Measurements from ENCODE around the gene FAAP100. TPM values are rescaled to one million over a fixed set of nuclear protein-coding genes. Genes with fewer than 3 reads are reported as not detected.

Gene FAAP100
- total RNA-seq, 2 experiments from 2014 or later, result 40.5 to 42.7 TPM

- TF ChIP-seq CTCF (IDR thresholded peaks at IDR 0.05), result no peak
- DNase-seq (no peak), ATAC-seq (no peak)
- intact Hi-C loops (cut with micrococcal nuclease), result no loop called here
- H3K27ac Mint-ChIP-seq, result no peak overlapping the region
- POLR2A ChIA-PET, result interaction anchor here (1.1 kb wide), 1 partner anchor 332 kb away, joined by 3 read pairs; no protein-coding TSS in a partner anchor
- H3K4me1 Mint-ChIP-seq (ENCODE audit: low read depth), result peaks cover 11% of the 10 kb centered on the region
- peaks cover 57% of the 10 kb centered on the region for H3K36me3 Mint-ChIP-seq (ENCODE audit: low read depth)
- H3K9me3 Mint-ChIP-seq, result no peaks in the 10 kb centered on the region
- H3K27me3 Mint-ChIP-seq, result no peaks in the 10 kb centered on the region
- H3K4me3 Mint-ChIP-seq, result no peak overlapping the region
- CTCF ChIA-PET, result interaction anchor here (3.1 kb wide), 1 partner anchor 17 kb away, joined by 21 read pairs; no protein-coding TSS in a partner anchor
These were observed 31.6 kb upstream of the FAAP100 start for GRCh38 chr17:81583589-81584342.

- DNase-seq (no peak), ATAC-seq (no peak)
- POLR2A ChIA-PET, result interaction anchor here (1.2 kb wide), 1 partner anchor 19 kb away, joined by 4 read pairs; no protein-coding TSS in a partner anchor
- peaks cover 18% of the 10 kb centered on the region for H3K4me1 Mint-ChIP-seq (ENCODE audit: low read depth)
- H3K4me3 Mint-ChIP-seq, result no peak overlapping the region
- no peaks in the 10 kb centered on the region for H3K9me3 Mint-ChIP-seq
- H3K27ac Mint-ChIP-seq, result no peak overlapping the region
- peaks cover 54% of the 10 kb centered on the region for H3K36me3 Mint-ChIP-seq (ENCODE audit: low read depth)
- CTCF ChIA-PET, result interaction anchor here (3.1 kb wide), 1 partner anchor 18 kb away, joined by 21 read pairs; no protein-coding TSS in a partner anchor
- no peak for TF ChIP-seq CTCF (IDR thresholded peaks at IDR 0.05)
- intact Hi-C loops (cut with micrococcal nuclease), result no loop called here
- H3K27me3 Mint-ChIP-seq, result no peaks in the 10 kb centered on the region
These were observed 30.6 kb upstream of the FAAP100 start for GRCh38 chr17:81582749-81583148.

DNA sequence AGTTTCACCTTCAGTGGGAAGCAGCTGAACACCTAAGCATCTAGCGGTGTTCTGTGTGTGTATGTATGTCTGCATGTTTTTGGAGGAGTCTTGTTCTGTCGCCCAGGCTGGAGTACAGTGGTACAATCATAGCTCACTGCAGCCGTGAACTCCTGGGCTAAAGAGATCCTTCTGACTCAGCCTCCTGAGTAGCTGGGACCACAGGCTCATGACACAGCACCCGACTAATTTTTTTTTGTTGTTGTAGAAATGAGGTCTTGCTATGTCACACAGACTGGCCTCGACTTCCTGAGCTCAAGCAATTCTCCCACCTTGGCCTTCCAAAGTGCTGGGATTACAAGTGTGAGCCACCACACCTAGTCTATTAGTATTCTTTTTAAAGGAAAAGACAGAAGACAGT is 30.2 kb upstream of the FAAP100 start:
- intact Hi-C loops (cut with micrococcal nuclease), result no loop called here
- no peaks in the 10 kb centered on the region for H3K27me3 Mint-ChIP-seq
- no peaks in the 10 kb centered on the region for H3K9me3 Mint-ChIP-seq
- no peak overlapping the region for H3K4me3 Mint-ChIP-seq
- no peak for TF ChIP-seq CTCF (IDR thresholded peaks at IDR 0.05)
- DNase-seq (no peak), ATAC-seq (no peak)
- peaks cover 57% of the 10 kb centered on the region for H3K36me3 Mint-ChIP-seq (ENCODE audit: low read depth)
- H3K4me1 Mint-ChIP-seq (ENCODE audit: low read depth), result peaks cover 19% of the 10 kb centered on the region
- POLR2A ChIA-PET, result interaction anchor here (1.2 kb wide), 1 partner anchor 19 kb away, joined by 4 read pairs; no protein-coding TSS in a partner anchor
- no peak overlapping the region for H3K27ac Mint-ChIP-seq
- CTCF ChIA-PET, result interaction anchor here (1.1 to 3.1 kb wide), 2 partner anchors 19 to 21 kb away, joined by 3 to 21 read pairs; no protein-coding TSS in a partner anchor

- Mint-ChIP-seq H3K27me3 (no peaks in the 10 kb centered on the region), H3K36me3 (ENCODE audit: low read depth) (peaks cover 55% of the 10 kb centered on the region), H3K4me1 (ENCODE audit: low read depth) (peaks cover 19% of the 10 kb centered on the region), H3K4me3 (no peak overlapping the region), H3K27ac (no peak overlapping the region), H3K9me3 (no peaks in the 10 kb centered on the region)
- ATAC-seq, result no peak
- no peak for TF ChIP-seq CTCF (IDR thresholded peaks at IDR 0.05)
- ChIA-PET CTCF (interaction anchor here (1.1 to 3.1 kb wide), 2 partner anchors 19 to 20 kb away, joined by 3 to 21 read pairs; no protein-coding TSS in a partner anchor), POLR2A (interaction anchor here (1.2 kb wide), 1 partner anchor 20 kb away, joined by 4 read pairs; no protein-coding TSS in a partner anchor)
- intact Hi-C loops (cut with micrococcal nuclease), result no loop called here
- no peak for DNase-seq
These were observed 29.6 kb upstream of the FAAP100 start for GRCh38 chr17:81581758-81582157.

DNA sequence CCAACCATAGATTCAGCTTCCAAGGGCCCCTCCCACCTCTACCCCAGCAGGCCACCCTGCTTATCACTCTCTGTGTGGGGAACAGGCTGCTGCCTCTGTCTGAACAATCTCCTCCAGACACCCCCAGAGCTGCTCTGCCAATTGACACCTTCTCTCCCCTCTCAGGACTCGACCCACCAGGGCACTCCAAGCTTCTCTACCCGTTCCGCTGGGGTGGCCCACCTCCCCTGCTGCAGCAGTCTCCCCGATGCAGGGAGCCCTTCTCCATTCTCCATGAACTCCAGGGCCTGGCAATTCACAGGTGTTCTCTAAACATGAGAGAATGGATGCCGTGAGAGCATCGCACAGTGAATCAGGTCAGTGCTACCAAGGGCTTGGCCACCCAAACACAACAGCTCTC is 28.3 kb upstream of the FAAP100 start:
- CTCF ChIA-PET, result interaction anchor here (1.8 kb wide), 1 partner anchor 21 kb away, joined by 11 read pairs; no protein-coding TSS in a partner anchor
- POLR2A ChIA-PET, result no interaction called here
- intact Hi-C loops (cut with micrococcal nuclease), result no loop called here
- DNase-seq, result no peak
- no peak overlapping the region for H3K4me3 Mint-ChIP-seq
- peaks cover 46% of the 10 kb centered on the region for H3K36me3 Mint-ChIP-seq (ENCODE audit: low read depth)
- no peaks in the 10 kb centered on the region for H3K9me3 Mint-ChIP-seq
- no peaks in the 10 kb centered on the region for H3K27me3 Mint-ChIP-seq
- H3K4me1 Mint-ChIP-seq (ENCODE audit: low read depth), result peaks cover 19% of the 10 kb centered on the region
- ATAC-seq, result no peak
- no peak for TF ChIP-seq CTCF (IDR thresholded peaks at IDR 0.05)
- no peak overlapping the region for H3K27ac Mint-ChIP-seq

Data from activated CD8-positive, alpha-beta T cell treated with anti-CD3 and anti-CD28 coated beads for 36 hours (primary cell).